SK-N-DZ (cell line): ENCODE results near the gene KRT28.
"Not testable (repeated sequence)": the region's sequence is repeated elsewhere in the genome, so short reads cannot be mapped to it uniquely, and the experiment has no call there.

Experiments
- DNase-seq: peaks from one replicate; pipeline ENCODE4 v3.0.0-alpha.2; 2015; ENCODE audit warnings: low spot score

KRT28 gene

GRCh38 chr17:40779181-40779909 is 20.4 kb downstream of the KRT28 start:
- no peak for DNase-seq

GRCh38 chr17:40778461-40778860 is 21.3 kb downstream of the KRT28 start:
- DNase-seq: no peak

- DNase-seq: no peak
Measured at GRCh38 chr17:40777971-40778370, 21.8 kb downstream of the KRT28 start.

- DNase-seq: no peak
Measured at GRCh38 chr17:40777459-40777858, 22.3 kb downstream of the KRT28 start.

DNA sequence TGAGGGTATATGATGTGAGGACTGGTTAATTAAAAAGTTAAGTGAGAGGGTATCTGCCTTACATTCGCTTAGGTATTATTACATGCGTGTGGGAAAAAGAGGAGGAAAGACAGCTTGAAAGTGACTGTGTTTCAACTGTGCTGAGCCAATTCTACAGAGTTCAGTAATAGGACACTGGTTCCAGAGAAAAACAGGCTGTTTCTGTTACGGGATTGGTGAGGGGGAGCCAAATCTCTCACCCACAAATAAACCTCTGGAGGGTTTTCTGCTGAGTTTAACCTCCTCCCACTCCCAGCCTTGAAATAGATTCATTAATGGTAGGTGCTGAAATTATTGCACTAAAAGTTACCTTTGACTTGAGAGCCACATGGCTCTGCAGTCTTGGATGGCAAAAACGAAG is 23.8 kb downstream of the KRT28 start:
- DNase-seq: no peak

GRCh38 chr17:40772101-40772500 is 27.7 kb downstream of the KRT28 start, which contains the start of gene KRT26:
Gene KRT26, minus strand, starts transcription at chr17:40772201. Its CDS starts 88 bp downstream, at chr17:40772113.
- no peak for DNase-seq

DNA sequence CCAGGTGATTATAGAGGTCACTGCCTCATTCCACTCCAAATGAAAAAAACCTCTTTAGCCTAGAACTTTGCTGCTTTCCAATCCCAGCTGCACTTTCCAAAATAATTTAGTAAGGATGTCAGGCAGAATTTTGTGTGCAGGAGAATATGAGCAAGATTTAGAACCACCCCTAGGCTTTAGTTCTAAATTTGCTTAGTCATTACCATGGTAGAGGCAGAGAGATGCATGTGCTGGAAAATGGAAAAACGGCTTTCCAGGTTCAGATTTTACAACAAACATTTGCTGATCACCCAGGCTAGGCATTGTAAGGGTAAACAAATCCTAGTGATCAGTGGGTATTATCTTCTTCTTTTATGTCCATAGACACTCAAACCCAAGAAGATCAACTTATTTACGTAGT is 34.1 kb downstream of the KRT28 start:
- DNase-seq: no peak

DNA sequence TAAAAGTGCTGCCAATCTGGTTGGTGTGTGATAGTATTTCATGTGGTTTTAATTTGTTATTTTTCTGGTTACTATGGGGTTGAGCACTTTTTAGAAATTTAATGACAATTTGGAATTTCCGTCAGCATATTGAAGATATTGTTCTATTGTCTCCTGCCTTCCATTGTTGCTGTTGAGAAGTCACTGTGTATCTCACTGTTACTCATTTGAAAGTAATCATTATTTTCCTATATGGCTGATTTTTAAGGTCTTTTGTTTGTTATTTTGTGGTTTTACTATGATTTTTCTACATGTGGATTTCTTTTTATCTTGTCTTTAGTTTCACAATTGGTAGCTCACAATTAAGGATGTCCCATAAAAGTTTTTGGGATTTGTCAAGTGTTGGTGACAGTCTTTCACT is 36.0 kb downstream of the KRT28 start:
- no peak for DNase-seq

- DNase-seq: no peak
Measured at GRCh38 chr17:40760105-40761016, 39.4 kb downstream of the KRT28 start.

- DNase-seq: no peak
Measured at GRCh38 chr17:40755231-40755630, 44.5 kb downstream of the KRT28 start, which contains the start of gene KRT25. Gene KRT25, minus strand, starts transcription at chr17:40755331. Its CDS starts 60 bp downstream, at chr17:40755271.

DNA sequence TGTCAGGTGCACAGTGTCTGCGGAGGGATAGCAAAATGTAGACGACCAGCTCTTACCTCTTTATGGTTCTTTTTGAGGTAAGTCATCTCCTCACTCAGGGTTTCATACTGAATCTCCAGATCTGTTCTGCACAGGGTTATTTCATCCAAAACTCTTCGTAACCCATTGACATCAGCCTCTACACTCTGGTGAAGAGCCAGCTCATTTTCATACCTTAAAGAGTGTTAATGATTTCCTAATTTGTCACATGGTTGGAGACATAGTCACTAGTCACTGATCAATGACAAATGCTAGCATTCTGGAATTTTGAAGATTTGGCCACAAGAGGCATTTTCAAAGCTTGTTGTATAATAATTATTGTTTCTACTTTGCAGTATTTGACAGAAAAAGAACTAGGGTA is 46.0 kb downstream of the KRT28 start:
- no peak for DNase-seq

DNA sequence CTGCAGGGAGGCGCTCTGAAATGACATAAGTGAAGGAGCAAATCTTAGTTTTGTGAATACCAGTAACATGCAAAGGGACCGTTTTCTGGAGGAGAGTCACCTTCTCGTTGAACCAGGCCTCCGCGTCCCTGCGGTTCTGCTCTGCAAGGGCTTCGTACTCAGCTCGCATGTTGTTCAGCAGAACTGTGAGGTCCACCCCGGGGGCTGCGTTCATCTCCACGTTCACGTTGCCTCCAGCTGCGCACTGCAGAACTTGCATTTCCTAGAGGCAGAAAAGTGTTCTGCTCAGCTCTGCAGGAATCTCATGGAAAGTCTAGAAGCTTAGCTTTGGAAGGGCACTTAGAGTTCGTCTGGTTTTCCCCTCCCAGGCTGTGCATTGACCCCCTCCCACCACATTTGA is 48.7 kb downstream of the KRT28 start:
- DNase-seq: no peak

DNA sequence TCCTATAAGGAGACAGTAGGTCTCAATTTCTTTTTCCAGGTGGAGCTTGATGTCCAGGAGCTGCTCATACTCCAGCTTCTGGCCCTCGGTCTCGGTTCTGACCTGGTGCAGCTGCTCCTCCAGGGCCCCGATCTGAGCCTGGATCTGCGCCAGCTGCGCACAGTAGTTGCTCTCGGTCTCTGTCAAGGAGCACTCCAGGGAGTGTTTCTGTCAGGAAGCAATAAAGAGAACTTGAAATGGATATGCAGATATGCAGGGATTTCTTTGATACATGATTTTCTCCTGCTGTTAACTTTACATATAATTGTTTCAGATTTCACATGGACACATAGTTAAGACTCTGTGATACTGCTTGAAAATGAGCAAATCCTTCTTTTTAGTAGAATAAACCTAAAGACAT is 49.4 kb downstream of the KRT28 start:
- DNase-seq: no peak

DNA sequence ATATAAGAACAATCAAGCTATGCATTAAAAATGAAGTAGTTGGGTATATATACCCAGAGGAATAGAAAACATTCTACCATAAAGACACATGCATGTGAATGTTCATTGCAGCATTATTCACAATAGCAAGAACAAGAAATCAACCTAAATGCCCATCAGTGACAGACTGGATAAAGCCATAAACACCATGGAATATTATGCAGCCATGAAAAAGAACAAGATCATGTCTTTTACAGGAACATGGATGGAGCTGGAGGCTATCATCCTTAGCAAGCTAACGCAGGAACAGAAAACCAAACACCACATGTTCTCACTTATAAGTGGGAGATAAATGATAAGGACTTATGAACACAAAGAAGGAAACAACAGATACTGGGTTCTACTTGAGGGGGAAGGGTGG is 51.1 kb downstream of the KRT28 start:
- not testable (repeated sequence) for DNase-seq
